ENCODE data around the gene MTARC1. TPM values are rescaled to one million over a fixed set of nuclear protein-coding genes. Genes with fewer than 3 reads are reported as not detected.
A peak's percentile ranks its signal among the peaks of the same experiment; 100 is the strongest.

The MTARC1 gene
- total RNA-seq, 6 donors from 2014 or later, result 10.0 to 41.7 (median 22.3) TPM

- no peak for ATAC-seq (ENCODE audit: low FRiP score in 2 of 2)
- Histone ChIP-seq H3K4me1 (peaks cover 15 to 34% (median 26%) of the 10 kb centered on the region in 4 donors), H3K27ac (peak overlapping the region; percentile 54 to 88 (median 80)), H3K27me3 (no peaks in the 10 kb centered on the region), H3K4me3 (no peak overlapping the region), H3K36me3 (peaks cover 0 to 34% (median 3%) of the 10 kb centered on the region in 4 donors), H3K9me3 (no peaks in the 10 kb centered on the region)
- TF ChIP-seq EP300 (IDR thresholded peaks at IDR 0.05) (no peak), POLR2A (IDR thresholded peaks at IDR 0.05) (no peak), CTCF (IDR thresholded peaks at IDR 0.05) (no peak), POLR2AphosphoS5 (IDR thresholded peaks at IDR 0.05) (no peak)
- DNase-seq, result no peak
- WGBS, 2 donors, result 91 to 95% methylated on average over 11 of the region's 11 CpGs
Measured at GRCh38 chr1:220785166-220786056, 1.3 kb upstream of the MTARC1 start.

GRCh38 chr1:220786057-220786336 is 716 bp upstream of the MTARC1 start:
- TF ChIP-seq POLR2A (IDR thresholded peaks at IDR 0.05) (no peak), CTCF (IDR thresholded peaks at IDR 0.05) (no peak), POLR2AphosphoS5 (IDR thresholded peaks at IDR 0.05) (no peak), EP300 (IDR thresholded peaks at IDR 0.05) (no peak)
- Histone ChIP-seq H3K9me3 (no peaks in the 10 kb centered on the region), H3K27me3 (no peaks in the 10 kb centered on the region), H3K36me3 (peaks cover 0 to 31% (median 3%) of the 10 kb centered on the region in 4 donors), H3K4me3 (peak overlapping the region in 3 of 4 donors; percentile 64 to 76 (median 71)), H3K4me1 (peaks cover 19 to 40% (median 32%) of the 10 kb centered on the region in 4 donors), H3K27ac (peak overlapping the region; percentile 54 to 88 (median 80))
- 29 to 95% methylated on average over 2 to 13 of the region's 13 CpGs for WGBS, 2 donors
- ATAC-seq (ENCODE audit: low FRiP score in 2 of 2), result peak; percentile 47 to 54
- no peak for DNase-seq

GRCh38 chr1:220787069-220787619 is 431 bp downstream of the MTARC1 start:
- Histone ChIP-seq H3K9me3 (no peaks in the 10 kb centered on the region), H3K36me3 (peaks cover 0 to 24% (median 0%) of the 10 kb centered on the region in 4 donors), H3K27ac (peak overlapping the region; percentile 54 to 88 (median 80)), H3K27me3 (no peaks in the 10 kb centered on the region), H3K4me3 (peak overlapping the region in 3 of 4 donors; percentile 64 to 76 (median 71)), H3K4me1 (peaks cover 31 to 50% (median 43%) of the 10 kb centered on the region in 4 donors)
- ATAC-seq (ENCODE audit: low FRiP score in 2 of 2), result peak; percentile 48 to 85
- 6 to 20% methylated on average over 19 to 32 of the region's 32 CpGs for WGBS, 2 donors
- DNase-seq, result peak; percentile 81 to 90
- no peak for TF ChIP-seq EP300 (IDR thresholded peaks at IDR 0.05)
- TF ChIP-seq POLR2A (IDR thresholded peaks at IDR 0.05), result peak in 1 of 4 donors; percentile 30
- TF ChIP-seq CTCF (IDR thresholded peaks at IDR 0.05), result no peak
- TF ChIP-seq POLR2AphosphoS5 (IDR thresholded peaks at IDR 0.05), result no peak

- Histone ChIP-seq H3K4me3 (no peak overlapping the region), H3K36me3 (peaks cover 0 to 8% (median 0%) of the 10 kb centered on the region in 4 donors), H3K27ac (peak overlapping the region; percentile 54 to 88 (median 80)), H3K9me3 (no peaks in the 10 kb centered on the region), H3K4me1 (peaks cover 33 to 50% (median 44%) of the 10 kb centered on the region in 4 donors), H3K27me3 (no peaks in the 10 kb centered on the region)
- ATAC-seq (ENCODE audit: low FRiP score in 2 of 2) (no peak), DNase-seq (peak in 1 of 2 donors; percentile 39)
- no peak for TF ChIP-seq POLR2A (IDR thresholded peaks at IDR 0.05)
- no peak for TF ChIP-seq CTCF (IDR thresholded peaks at IDR 0.05)
- TF ChIP-seq EP300 (IDR thresholded peaks at IDR 0.05), result no peak
- TF ChIP-seq POLR2AphosphoS5 (IDR thresholded peaks at IDR 0.05), result no peak
- WGBS, 2 donors, result 51 to 55% methylated on average over 7 of the region's 7 CpGs
Measured at GRCh38 chr1:220788900-220789299, 2.2 kb downstream of the MTARC1 start.

Measured in upper lobe of left lung (tissue), 6 donors.